NCI-H2196 treated with DMSO at 0.1 percent for 48 hours (cell line): ENCODE measurements around the gene OR2L2.
"Not testable (repeated sequence)": the region's sequence is repeated elsewhere in the genome, so short reads cannot be mapped to it uniquely, and the experiment has no call there.

Experiments
- DNase-seq: peaks from one replicate; lab custom pipeline; 2025; ENCODE audit not compliant: unreplicated experiment; lab: John Stamatoyannopoulos, UW

OR2L2 gene, protein sequence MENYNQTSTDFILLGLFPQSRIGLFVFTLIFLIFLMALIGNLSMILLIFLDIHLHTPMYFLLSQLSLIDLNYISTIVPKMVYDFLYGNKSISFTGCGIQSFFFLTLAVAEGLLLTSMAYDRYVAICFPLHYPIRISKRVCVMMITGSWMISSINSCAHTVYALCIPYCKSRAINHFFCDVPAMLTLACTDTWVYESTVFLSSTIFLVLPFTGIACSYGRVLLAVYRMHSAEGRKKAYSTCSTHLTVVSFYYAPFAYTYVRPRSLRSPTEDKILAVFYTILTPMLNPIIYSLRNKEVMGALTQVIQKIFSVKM

DNA sequence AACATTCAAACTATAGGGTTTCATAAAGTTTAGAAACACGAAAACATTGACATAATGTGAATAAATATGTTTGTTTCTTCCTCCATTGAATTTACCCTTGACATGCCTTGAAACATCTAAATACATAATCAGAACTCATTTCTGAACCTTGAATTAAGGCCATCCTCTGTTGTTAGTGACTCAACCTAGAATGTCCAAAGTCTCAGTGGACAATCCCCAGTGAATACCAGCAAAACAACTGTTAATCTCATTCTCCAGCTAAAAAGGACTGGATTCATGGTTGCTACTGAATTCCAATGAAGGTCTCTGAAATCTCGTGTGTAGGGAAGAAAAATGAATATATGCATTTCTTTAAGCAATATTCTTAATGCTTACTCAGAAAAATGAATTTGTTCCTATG is at the start of gene OR2L2:
OR2L2 (plus strand) TSS at position 301 of the 400 bp plus-strand sequence. CDS start 8,198 bp downstream, outside the sequence.
- no peak for DNase-seq

GRCh38 chr1:247992986-247993385 is 36.9 kb upstream of the OR2L2 start:
- DNase-seq: no peak

DNA sequence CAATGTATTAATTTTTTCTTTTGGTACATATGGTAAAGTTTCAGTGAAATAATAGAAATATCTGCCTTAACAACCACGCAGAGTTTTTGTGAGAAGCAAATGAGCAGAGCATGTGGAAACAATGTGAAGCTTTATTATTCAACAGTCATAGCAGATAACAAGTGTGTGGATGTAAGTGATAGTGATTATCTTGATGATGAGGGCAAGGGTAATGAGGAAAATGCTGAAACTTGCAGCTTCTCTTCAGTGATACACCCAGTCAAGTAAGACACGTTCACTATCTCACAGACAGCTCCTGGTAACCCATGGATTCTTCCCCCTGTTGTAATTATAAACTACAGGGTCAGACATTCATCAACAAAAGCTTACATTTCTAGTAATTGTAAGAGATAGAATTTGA is 31.1 kb upstream of the OR2L2 start:
- DNase-seq: no peak

DNA sequence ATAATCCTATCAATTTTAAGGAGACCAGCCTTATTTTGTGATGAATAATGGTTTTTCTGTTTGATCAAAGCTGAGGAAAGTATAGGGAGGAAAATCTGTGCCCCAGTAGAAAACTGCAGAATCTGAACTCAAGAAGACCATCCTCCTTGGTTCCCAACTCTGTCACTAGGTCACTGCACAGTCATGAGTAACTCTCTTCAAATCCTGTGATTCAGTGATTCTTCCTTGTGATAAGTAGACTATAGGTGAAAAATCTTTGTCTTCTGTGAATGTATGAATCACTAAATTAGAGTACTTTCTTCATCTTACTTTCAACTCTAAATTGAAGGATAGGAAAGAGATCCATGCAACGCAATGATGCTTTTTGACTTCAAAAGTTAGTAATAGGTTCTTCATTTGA is 29.7 kb upstream of the OR2L2 start:
- DNase-seq: no peak

GRCh38 chr1:248007778-248008177 is 22.1 kb upstream of the OR2L2 start:
- no peak for DNase-seq

DNA sequence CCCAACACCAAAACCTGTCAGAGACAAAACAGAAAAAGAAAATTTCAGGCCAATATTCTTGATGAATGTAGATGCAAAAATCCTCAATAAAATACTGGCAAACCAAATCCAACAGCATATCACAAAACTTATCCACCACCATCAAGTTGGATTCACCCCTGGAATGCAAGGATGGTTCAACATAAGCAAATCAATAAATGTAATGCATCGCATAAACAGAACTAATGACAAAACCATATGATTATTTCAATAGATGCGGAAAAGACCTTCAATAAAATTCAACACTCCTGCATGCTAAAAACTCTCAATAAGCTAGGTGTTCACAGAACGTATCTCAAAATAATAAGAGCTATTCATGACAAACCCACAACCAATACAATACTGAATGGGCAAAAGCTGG is 20.2 kb upstream of the OR2L2 start:
- DNase-seq: no peak

DNA sequence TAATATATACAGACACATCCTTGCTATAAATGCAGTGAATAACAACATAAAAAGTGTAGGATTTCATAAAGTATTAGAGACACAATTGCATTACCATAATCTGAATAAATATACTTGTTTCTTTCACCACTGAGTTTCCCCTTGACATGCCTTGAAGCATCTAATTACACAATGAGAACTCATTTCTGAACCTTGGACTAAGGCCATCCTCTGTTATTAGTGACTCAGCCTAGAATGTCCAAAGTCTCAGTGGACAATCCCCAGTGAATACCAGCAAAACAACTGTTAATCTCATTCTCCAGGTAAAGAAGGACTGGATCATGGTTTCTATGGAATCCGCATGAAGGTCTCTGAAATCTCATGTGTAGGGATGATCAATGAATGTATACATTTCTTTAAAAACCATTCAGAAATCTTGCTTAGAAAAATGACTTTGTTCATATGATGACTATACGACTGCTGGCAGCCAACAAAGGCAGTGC is 16.6 kb upstream of the OR2L2 start, which contains the start of gene OR2L5:
OR2L5 (plus strand) TSS at position 432 of the 482 bp plus-strand sequence. CDS start 8,288 bp downstream, outside the sequence.
- DNase-seq: no peak

DNA sequence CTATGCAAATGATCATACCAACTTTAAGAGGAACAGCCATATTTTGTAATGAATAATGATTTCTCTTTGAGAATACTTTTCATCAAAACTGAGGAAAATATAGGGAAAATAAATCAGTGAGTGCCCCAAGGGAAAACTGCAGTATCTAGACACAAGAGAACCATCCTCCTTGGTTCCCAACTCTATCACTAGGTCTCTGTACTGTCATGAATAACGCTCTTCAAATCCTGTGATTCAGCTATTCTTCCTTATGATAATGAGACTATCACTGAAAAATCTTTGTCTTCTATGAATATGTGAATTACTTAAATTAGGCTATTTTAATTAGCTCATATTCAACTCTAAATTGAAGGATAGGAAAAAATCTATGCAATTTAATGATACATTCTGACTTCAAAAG is 14.1 kb upstream of the OR2L2 start:
- no peak for DNase-seq

GRCh38 chr1:248045209-248045608 is 15.3 kb downstream of the OR2L2 start:
- DNase-seq: no peak

DNA sequence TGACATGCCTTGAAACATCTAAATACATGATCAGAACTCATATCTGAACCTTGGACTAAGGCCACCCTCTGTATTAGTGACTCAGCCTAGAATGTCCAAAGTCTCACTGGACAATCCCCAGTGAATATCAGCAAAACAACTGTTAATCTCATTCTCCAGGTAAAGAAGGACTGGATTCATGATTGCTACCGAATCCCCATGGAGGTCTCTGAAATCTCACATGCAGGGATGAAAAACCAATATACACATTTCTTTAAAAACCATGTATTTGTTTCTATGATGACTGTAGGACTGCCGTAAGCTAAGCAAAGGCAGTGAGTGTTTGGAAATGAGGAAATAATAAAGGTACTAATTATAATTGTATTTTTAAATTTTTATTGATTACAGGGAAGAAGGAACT is 16.7 kb downstream of the OR2L2 start, which contains the start of gene OR2L3:
OR2L3 (plus strand) TSS at position 301 of the 400 bp plus-strand sequence. CDS start 13,846 bp downstream, outside the sequence.
- no peak for DNase-seq

DNA sequence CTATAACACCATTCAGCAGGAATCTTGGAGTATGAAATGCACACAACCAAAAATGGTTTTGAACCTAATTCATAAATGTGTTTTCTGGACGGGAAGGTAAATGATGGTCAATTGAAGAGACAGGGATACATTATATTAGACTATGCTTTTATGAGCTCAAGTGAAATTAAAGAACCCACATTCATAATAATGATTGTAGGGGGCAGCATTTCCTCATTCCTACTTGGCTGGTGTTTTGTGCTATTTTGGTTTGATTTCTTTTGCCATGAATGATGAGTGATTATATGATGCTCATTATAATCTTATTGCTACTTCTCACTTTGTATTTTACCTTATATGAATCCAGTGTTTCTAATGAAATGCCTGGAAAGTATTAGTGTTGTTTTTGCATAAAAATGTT is 17.1 kb downstream of the OR2L2 start:
- no peak for DNase-seq

- no peak for DNase-seq
These were observed 24.8 kb downstream of the OR2L2 start for GRCh38 chr1:248054671-248055070.

- DNase-seq: no peak
These were observed 25.4 kb downstream of the OR2L2 start for GRCh38 chr1:248055261-248055660.

DNA sequence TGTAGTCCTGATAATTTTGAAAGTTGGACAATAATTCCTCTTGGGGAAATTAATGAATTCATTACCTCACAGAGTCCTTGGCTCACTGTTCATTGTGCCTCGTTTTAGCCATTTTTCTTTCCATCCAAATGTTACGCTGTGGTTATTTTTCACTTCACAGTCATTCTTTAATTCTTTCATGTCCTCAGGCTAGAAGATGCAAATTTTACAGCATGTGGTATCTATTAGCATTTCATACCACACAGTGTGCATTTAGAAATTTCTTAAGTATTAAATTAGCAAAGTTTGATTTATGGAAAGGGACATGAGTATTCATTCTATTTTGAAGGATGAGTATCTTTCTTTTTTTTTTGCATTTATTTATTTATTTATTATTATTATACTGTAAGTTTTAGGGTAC is 35.2 kb downstream of the OR2L2 start:
- no peak for DNase-seq

DNA sequence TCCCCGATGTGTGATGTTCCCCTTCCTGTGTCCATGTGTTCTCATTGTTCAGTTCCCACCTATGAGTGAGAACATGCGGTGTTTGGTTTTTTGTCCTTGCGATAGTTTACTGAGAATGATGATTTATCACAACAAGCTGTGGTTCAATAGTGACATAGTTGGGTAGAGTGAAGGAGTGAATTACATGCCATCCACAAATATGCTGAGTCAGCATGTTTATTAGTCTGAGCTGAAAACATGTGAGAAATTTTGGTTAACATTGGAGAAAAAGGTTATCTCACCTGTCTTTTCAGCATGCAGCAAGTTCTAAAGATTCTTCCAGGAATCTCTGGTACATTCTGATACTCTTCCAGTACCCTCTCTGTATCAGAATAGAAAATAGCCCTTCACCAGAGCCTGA is 35.7 kb downstream of the OR2L2 start:
- DNase-seq: no peak

DNA sequence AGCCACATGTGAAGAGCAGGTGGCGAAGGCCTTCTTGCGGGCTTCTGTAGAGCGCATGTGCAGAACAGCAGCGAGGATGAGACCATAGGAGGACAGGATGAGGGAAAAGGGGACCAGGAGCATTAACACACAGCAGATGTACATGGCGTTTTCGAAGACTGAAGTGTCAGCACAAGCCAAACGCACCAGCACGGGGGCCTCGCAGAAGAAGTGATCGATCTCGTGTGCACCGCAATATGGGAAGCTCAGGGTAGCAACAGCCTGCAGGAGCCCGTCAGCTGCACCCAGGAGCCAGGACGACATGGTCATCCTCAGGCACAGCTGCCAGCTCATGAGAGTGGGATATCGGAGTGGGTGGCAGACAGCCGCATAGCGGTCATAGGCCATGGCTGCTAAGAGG is 54.0 kb downstream of the OR2L2 start:
- not testable (repeated sequence) for DNase-seq
